Measurements from ENCODE around the gene TMEM51. TPM values are rescaled to one million over a fixed set of nuclear protein-coding genes. Genes with fewer than 3 reads are reported as not detected.

The TMEM51 gene
- total RNA-seq, 2 experiments from 2014 or later: not detected

DNA sequence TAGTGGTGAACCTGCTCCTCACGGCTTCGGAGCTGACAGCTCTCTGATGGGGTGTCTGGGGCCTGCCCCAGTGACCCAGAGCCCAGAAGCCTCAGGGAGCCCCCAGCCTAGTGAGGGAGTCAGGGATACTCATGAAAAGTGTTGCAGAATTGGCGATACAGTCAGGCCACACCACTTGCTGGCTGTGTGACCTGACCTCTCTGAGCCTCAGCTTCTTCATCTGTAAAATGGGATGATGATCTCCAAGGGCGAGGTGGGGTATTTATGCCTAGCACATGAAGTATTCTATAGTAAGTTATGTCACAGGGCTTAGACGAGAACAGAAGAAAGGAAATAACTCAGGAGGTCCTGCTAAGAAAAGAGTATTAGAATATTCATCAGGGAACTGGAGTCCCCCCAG, 1.6 kb downstream of the TMEM51 start:
- peaks cover 23% of the 10 kb centered on the region for H3K4me1 Mint-ChIP-seq (ENCODE audit: low read depth)
- TF ChIP-seq, protein P1, sequence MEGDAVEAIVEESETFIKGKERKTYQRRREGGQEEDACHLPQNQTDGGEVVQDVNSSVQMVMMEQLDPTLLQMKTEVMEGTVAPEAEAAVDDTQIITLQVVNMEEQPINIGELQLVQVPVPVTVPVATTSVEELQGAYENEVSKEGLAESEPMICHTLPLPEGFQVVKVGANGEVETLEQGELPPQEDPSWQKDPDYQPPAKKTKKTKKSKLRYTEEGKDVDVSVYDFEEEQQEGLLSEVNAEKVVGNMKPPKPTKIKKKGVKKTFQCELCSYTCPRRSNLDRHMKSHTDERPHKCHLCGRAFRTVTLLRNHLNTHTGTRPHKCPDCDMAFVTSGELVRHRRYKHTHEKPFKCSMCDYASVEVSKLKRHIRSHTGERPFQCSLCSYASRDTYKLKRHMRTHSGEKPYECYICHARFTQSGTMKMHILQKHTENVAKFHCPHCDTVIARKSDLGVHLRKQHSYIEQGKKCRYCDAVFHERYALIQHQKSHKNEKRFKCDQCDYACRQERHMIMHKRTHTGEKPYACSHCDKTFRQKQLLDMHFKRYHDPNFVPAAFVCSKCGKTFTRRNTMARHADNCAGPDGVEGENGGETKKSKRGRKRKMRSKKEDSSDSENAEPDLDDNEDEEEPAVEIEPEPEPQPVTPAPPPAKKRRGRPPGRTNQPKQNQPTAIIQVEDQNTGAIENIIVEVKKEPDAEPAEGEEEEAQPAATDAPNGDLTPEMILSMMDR (IDR thresholded peaks at IDR 0.05): no peak
- DNase-seq (no peak), ATAC-seq (no peak)
- ChIA-PET POLR2A (no interaction called here), CTCF (interaction anchor here (1.0 to 1.1 kb wide), 2 partner anchors 11 to 27 kb away, joined by 3 to 4 read pairs; no protein-coding TSS in a partner anchor)
- no peaks in the 10 kb centered on the region for H3K36me3 Mint-ChIP-seq (ENCODE audit: low read depth)
- H3K4me3 Mint-ChIP-seq: no peak overlapping the region
- no peak overlapping the region for H3K27ac Mint-ChIP-seq
- intact Hi-C loops (cut with micrococcal nuclease): loop anchor here (10.0 kb wide), 1 partner anchor 120 kb away; no protein-coding TSS in a partner anchor
- H3K9me3 Mint-ChIP-seq: no peaks in the 10 kb centered on the region
- H3K27me3 Mint-ChIP-seq: peaks cover 38% of the 10 kb centered on the region

DNA sequence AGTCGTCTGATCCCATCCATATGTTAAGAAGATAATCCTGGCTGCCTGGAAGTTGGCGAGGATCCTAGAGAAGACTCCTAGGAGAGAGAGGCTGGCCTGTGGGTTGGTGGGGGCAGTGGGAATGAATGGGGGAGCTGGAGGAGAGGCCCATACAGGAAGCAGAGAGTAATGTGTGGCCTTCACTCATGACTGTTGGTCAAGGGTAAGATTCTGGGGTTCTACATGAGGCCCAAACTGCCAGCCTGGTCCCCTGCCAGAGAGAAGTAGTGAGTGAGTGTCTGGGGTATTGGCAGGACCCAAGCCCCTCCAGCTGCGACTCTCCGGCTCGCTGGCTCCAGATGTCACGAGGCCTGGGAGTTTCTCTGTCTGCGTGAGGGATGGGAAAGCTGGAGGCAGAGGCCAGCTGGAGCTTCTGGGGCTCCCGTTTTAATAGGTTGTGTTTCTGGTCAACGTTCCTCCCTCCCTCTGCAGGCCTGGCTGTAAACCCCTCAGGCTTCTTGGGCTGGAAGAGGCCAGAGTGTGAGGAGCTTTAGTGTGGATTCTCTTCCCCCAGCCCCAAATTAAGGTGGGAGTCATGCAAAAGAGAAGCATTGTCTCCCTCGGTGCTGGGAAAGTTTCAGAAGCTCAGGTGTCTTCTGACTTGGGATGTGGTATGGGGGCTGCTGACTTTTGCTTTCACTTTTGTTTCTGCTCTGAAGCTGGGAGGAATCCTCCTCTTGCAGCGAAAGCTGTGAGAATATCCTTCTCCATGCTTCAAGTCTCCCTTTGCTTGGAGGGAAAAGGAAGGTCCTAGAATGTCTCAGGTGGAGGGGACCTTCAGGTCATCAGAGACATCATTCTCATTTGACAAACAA, 2.6 kb downstream of the TMEM51 start:
- intact Hi-C loops (cut with micrococcal nuclease): loop anchor here (10.0 kb wide), 1 partner anchor 119 kb away; no protein-coding TSS in a partner anchor
- peaks cover 23% of the 10 kb centered on the region for H3K4me1 Mint-ChIP-seq (ENCODE audit: low read depth)
- no peaks in the 10 kb centered on the region for H3K9me3 Mint-ChIP-seq
- H3K27me3 Mint-ChIP-seq: peaks cover 30% of the 10 kb centered on the region
- no peak overlapping the region for H3K27ac Mint-ChIP-seq
- POLR2A ChIA-PET: no interaction called here
- H3K36me3 Mint-ChIP-seq (ENCODE audit: low read depth): no peaks in the 10 kb centered on the region
- no peak for DNase-seq
- no peak overlapping the region for H3K4me3 Mint-ChIP-seq
- TF ChIP-seq, protein P1 (IDR thresholded peaks at IDR 0.05): no peak
- CTCF ChIA-PET: interaction anchor here (1.0 to 2.6 kb wide), 5 partner anchors 10 to 149 kb away, joined by 3 to 11 read pairs (median 4); no protein-coding TSS in a partner anchor
- ATAC-seq: peak; percentile 55

GRCh38 chr1:15156807-15157380, 3.3 kb downstream of the TMEM51 start:
- Mint-ChIP-seq H3K4me1 (ENCODE audit: low read depth) (peaks cover 23% of the 10 kb centered on the region), H3K27ac (no peak overlapping the region), H3K27me3 (peaks cover 25% of the 10 kb centered on the region), H3K4me3 (no peak overlapping the region), H3K9me3 (no peaks in the 10 kb centered on the region), H3K36me3 (ENCODE audit: low read depth) (no peaks in the 10 kb centered on the region)
- ChIA-PET POLR2A (interaction anchor here (0.8 kb wide), 1 partner anchor 26 kb away, joined by 3 read pairs; no protein-coding TSS in a partner anchor), CTCF (interaction anchor here (1.2 to 2.6 kb wide), 3 partner anchors 28 to 148 kb away, joined by 3 to 11 read pairs (median 5); no protein-coding TSS in a partner anchor)
- TF ChIP-seq, protein P1 (IDR thresholded peaks at IDR 0.05): no peak
- intact Hi-C loops (cut with micrococcal nuclease): loop anchor here (10.0 kb wide), 1 partner anchor 118 kb away; no protein-coding TSS in a partner anchor
- ATAC-seq (no peak), DNase-seq (no peak)

- intact Hi-C loops (cut with micrococcal nuclease): loop anchor here (10.0 kb wide), 1 partner anchor 117 kb away; no protein-coding TSS in a partner anchor
- no peaks in the 10 kb centered on the region for H3K36me3 Mint-ChIP-seq (ENCODE audit: low read depth)
- ATAC-seq (no peak), DNase-seq (no peak)
- POLR2A ChIA-PET: interaction anchor here (0.9 kb wide), 1 partner anchor 90 kb away, joined by 3 read pairs; no protein-coding TSS in a partner anchor
- H3K27me3 Mint-ChIP-seq: peaks cover 19% of the 10 kb centered on the region
- no peak overlapping the region for H3K27ac Mint-ChIP-seq
- no peaks in the 10 kb centered on the region for H3K9me3 Mint-ChIP-seq
- CTCF ChIA-PET: interaction anchor here (1.8 to 2.6 kb wide), 2 partner anchors 29 to 115 kb away, joined by 5 to 11 read pairs; no protein-coding TSS in a partner anchor
- H3K4me3 Mint-ChIP-seq: no peak overlapping the region
- H3K4me1 Mint-ChIP-seq (ENCODE audit: low read depth): peaks cover 21% of the 10 kb centered on the region
- TF ChIP-seq, protein P1 (IDR thresholded peaks at IDR 0.05): no peak
Observed at GRCh38 chr1:15157524-15158399, 4.2 kb downstream of the TMEM51 start.
